ENCODE measurements around the gene RNF31. TPM values are rescaled to one million over a fixed set of nuclear protein-coding genes. Genes with fewer than 3 reads are reported as not detected.

Gene RNF31
- total RNA-seq, 1 donor from 2014 or later = 20.4 TPM

GRCh38 chr14:24137529-24138395 lies 9.5 kb upstream of the RNF31 start:
- no peak for DNase-seq (ENCODE audit: low read depth in 2 of 2)

GRCh38 chr14:24138396-24139271 lies 8.7 kb upstream of the RNF31 start:
- no peak for DNase-seq (ENCODE audit: low read depth in 2 of 2)

- no peak for DNase-seq (ENCODE audit: low read depth in 2 of 2)
Observed at GRCh38 chr14:24139272-24139934, 7.9 kb upstream of the RNF31 start.

GRCh38 chr14:24141097-24141880 lies 6.0 kb upstream of the RNF31 start, which contains the start of gene EMC9:
Gene EMC9, minus strand, starts transcription at chr14:24141591. Its CDS starts 287 bp downstream, at chr14:24141304.
- DNase-seq (ENCODE audit: low read depth in 2 of 2) = peak; percentile 96 to 100

GRCh38 chr14:24143511-24143910 lies 3.8 kb upstream of the RNF31 start:
- DNase-seq (ENCODE audit: low read depth in 2 of 2) = no peak

- DNase-seq (ENCODE audit: low read depth in 2 of 2) = no peak
Observed at GRCh38 chr14:24144451-24144850, 2.8 kb upstream of the RNF31 start.

- no peak for DNase-seq (ENCODE audit: low read depth in 2 of 2)
Observed at GRCh38 chr14:24145219-24145618, 2.1 kb upstream of the RNF31 start.

- DNase-seq (ENCODE audit: low read depth in 2 of 2) = no peak
Observed at GRCh38 chr14:24145690-24146452, 1.4 kb upstream of the RNF31 start.

- DNase-seq (ENCODE audit: low read depth in 2 of 2) = peak; percentile 92 to 99
Observed at GRCh38 chr14:24146453-24146977, 783 bp upstream of the RNF31 start, which contains the start of gene PSME2. Gene PSME2, minus strand, starts transcription at chr14:24146610. Its CDS starts 29 bp downstream, at chr14:24146581.

- no peak for DNase-seq (ENCODE audit: low read depth in 2 of 2)
Observed at GRCh38 chr14:24147761-24148428, 597 bp downstream of the RNF31 start.

- no peak for DNase-seq (ENCODE audit: low read depth in 2 of 2)
Observed at GRCh38 chr14:24149302-24149969, 2.1 kb downstream of the RNF31 start.

- DNase-seq (ENCODE audit: low read depth in 2 of 2) = no peak
Observed at GRCh38 chr14:24150061-24150460, 2.8 kb downstream of the RNF31 start.

GRCh38 chr14:24150567-24150966 lies 3.3 kb downstream of the RNF31 start:
- no peak for DNase-seq (ENCODE audit: low read depth in 2 of 2)

- no peak for DNase-seq (ENCODE audit: low read depth in 2 of 2)
Observed at GRCh38 chr14:24150993-24151392, 3.7 kb downstream of the RNF31 start.

GRCh38 chr14:24151404-24152080 lies 4.2 kb downstream of the RNF31 start:
- DNase-seq (ENCODE audit: low read depth in 2 of 2) = no peak

- DNase-seq (ENCODE audit: low read depth in 2 of 2) = no peak
Observed at GRCh38 chr14:24155100-24155499, 7.8 kb downstream of the RNF31 start.

- DNase-seq (ENCODE audit: low read depth in 2 of 2) = no peak
Observed at GRCh38 chr14:24156840-24157239, 9.5 kb downstream of the RNF31 start.

- DNase-seq (ENCODE audit: low read depth in 2 of 2) = no peak
Observed at GRCh38 chr14:24157331-24157730, 10.0 kb downstream of the RNF31 start.

Data from dermis microvascular lymphatic vessel endothelial cell (primary cell).